GM06990 (cell line): ENCODE results near the gene DAAM1.

Experiments used
- DNase-seq: peaks from one replicate; pipeline ENCODE4 v3.0.0-alpha.2; 2011; ENCODE audit not compliant: insufficient read length; ENCODE audit errors: extremely low read depth
- H3K27me3 ChIP-seq: replicated peaks from 2 replicates; pipeline ENCODE4 v1.6.0; 2011; ENCODE audit warnings: low read length; ENCODE audit not compliant: control insufficient read depth, insufficient read depth
- H3K36me3 ChIP-seq: 2 replicates; pipeline ENCODE4 v1.5.1; 2011; ENCODE audit warnings: low read length; ENCODE audit not compliant: control insufficient read depth, insufficient read depth
- H3K4me3 ChIP-seq: replicated peaks from 2 replicates; pipeline ENCODE4 v1.5.1; 2011; ENCODE audit warnings: low read depth, mild to moderate bottlenecking, control low read depth, low read length
- CTCF ChIP-seq: IDR thresholded peaks from 2 replicates; pipeline ENCODE4 v1.5.1; 2011; ENCODE audit warnings: low read length, control low read depth, mild to moderate bottlenecking, inconsistent platforms; ENCODE audit not compliant: insufficient read depth, poor library complexity, severe bottlenecking

Gene DAAM1

GRCh38 chr14:59359431-59360124, 171.1 kb downstream of the DAAM1 start:
- H3K36me3 ChIP-seq, result no peaks in the 10 kb centered on the region; the same call in 1 of the 2 replicates
- H3K27me3 ChIP-seq, result no peaks in the 10 kb centered on the region
- TF ChIP-seq CTCF, result no peak
- DNase-seq, result no peak
- H3K4me3 ChIP-seq, result no peak overlapping the region

- H3K4me3 ChIP-seq, result no peak overlapping the region
- TF ChIP-seq CTCF, result no peak
- H3K27me3 ChIP-seq, result no peaks in the 10 kb centered on the region
- no peak for DNase-seq
- no peaks in the 10 kb centered on the region; the same call in 1 of the 2 replicates for H3K36me3 ChIP-seq
These were observed 171.8 kb downstream of the DAAM1 start for GRCh38 chr14:59360233-59360632.

GRCh38 chr14:59360923-59361794, 172.7 kb downstream of the DAAM1 start:
- H3K36me3 ChIP-seq, result no peaks in the 10 kb centered on the region
- no peaks in the 10 kb centered on the region for H3K27me3 ChIP-seq
- no peak for TF ChIP-seq CTCF
- no peak overlapping the region for H3K4me3 ChIP-seq
- DNase-seq, result no peak

GRCh38 chr14:59362513-59362912, 174.0 kb downstream of the DAAM1 start:
- Histone ChIP-seq H3K36me3 (no peaks in the 10 kb centered on the region), H3K4me3 (no peak overlapping the region), H3K27me3 (no peaks in the 10 kb centered on the region)
- no peak for TF ChIP-seq CTCF
- DNase-seq, result no peak

GRCh38 chr14:59363531-59364226, 175.2 kb downstream of the DAAM1 start:
- TF ChIP-seq CTCF, result no peak
- DNase-seq, result no peak
- H3K36me3 ChIP-seq, result no peaks in the 10 kb centered on the region
- no peak overlapping the region for H3K4me3 ChIP-seq
- no peaks in the 10 kb centered on the region for H3K27me3 ChIP-seq
